ENCODE measurements around the gene CNST. TPM values are rescaled to one million over a fixed set of nuclear protein-coding genes. Genes with fewer than 3 reads are reported as not detected.

The CNST gene
- total RNA-seq, 1 donor from 2014 or later: 35.2 TPM

GRCh38 chr1:246526380-246526779 is 39.9 kb upstream of the CNST start:
- H3K27me3 Mint-ChIP-seq: no peaks in the 10 kb centered on the region
- no peak for TF ChIP-seq CTCF (IDR thresholded peaks at IDR 0.05)
- no peaks in the 10 kb centered on the region for H3K36me3 Mint-ChIP-seq (ENCODE audit: low read depth)
- H3K9me3 Mint-ChIP-seq: peaks cover 10% of the 10 kb centered on the region
- CTCF ChIA-PET: no interaction called here
- ATAC-seq (ENCODE audit: low read depth) (no peak), DNase-seq (no peak)
- POLR2A ChIA-PET: no interaction called here
- H3K27ac Mint-ChIP-seq: no peak overlapping the region
- H3K4me1 Mint-ChIP-seq: peaks cover 6% of the 10 kb centered on the region
- intact Hi-C loops (cut with micrococcal nuclease): no loop called here
- H3K4me3 Mint-ChIP-seq: no peak overlapping the region

DNA sequence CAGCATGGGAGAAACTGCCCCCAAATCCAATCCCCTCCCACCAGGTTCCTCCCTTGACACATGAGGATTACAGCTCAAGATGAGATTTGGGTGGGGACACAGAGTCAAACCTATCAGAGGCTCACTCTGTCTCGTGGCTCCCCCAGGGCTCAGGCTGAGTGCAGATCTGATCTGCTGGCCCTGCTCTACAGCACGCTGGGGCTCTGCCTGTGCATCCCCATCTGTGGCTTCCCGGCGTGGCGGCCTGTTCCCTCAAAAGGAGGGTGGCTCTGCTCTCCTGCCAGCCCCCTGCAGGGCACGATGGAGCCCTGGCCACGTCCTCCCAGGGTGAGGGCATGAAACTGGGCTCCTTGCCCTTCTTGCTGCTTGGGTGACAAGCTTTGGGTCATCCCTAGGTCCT is 39.3 kb upstream of the CNST start:
- POLR2A ChIA-PET: no interaction called here
- DNase-seq: no peak
- TF ChIP-seq CTCF (IDR thresholded peaks at IDR 0.05): no peak
- CTCF ChIA-PET: no interaction called here
- ATAC-seq (ENCODE audit: low read depth): no peak
- H3K27me3 Mint-ChIP-seq: no peaks in the 10 kb centered on the region
- H3K36me3 Mint-ChIP-seq (ENCODE audit: low read depth): no peaks in the 10 kb centered on the region
- H3K4me3 Mint-ChIP-seq: no peak overlapping the region
- H3K4me1 Mint-ChIP-seq: peaks cover 6% of the 10 kb centered on the region
- H3K9me3 Mint-ChIP-seq: peaks cover 11% of the 10 kb centered on the region
- no peak overlapping the region for H3K27ac Mint-ChIP-seq
- intact Hi-C loops (cut with micrococcal nuclease): no loop called here

DNA sequence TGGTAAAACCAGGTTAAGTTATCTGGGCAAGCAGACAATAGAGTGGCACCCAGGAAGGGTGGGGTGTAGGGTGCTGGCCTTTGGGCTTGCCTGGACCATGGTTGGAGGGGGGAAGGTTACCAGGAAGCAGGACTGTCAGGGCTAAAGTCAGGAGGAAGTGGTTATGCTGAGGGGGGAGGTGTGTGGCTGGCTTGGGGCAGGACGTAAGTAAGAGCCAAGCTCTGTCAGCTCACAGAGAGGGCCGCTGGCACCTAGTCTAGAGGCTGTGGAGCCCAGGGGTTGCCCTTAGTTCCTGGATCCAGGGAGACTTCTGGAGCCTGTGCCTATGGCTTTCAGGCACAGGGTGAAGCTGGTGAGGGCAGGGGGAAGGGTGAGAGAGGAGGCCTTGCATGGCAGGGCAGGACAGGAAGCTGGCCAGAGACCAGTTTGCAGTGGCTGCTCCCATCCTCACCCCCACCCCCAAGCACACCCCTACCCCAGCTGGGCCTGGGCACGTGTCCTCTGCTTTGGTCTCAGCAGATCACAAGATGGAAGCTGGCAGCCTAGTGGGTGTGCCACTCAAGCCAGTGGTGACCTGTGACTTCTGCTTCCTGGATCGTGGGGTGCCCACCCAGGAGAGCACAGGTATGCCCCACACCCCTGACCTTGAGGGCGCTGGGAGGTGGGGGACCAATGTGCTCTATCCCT is 38.7 kb upstream of the CNST start:
- ChIA-PET CTCF (no interaction called here), POLR2A (no interaction called here)
- H3K27ac Mint-ChIP-seq: peak overlapping the region; percentile 56
- DNase-seq (no peak), ATAC-seq (ENCODE audit: low read depth) (no peak)
- H3K36me3 Mint-ChIP-seq (ENCODE audit: low read depth): no peaks in the 10 kb centered on the region
- TF ChIP-seq CTCF (IDR thresholded peaks at IDR 0.05): no peak
- H3K4me1 Mint-ChIP-seq: peaks cover 6% of the 10 kb centered on the region
- H3K4me3 Mint-ChIP-seq: no peak overlapping the region
- no peaks in the 10 kb centered on the region for H3K27me3 Mint-ChIP-seq
- H3K9me3 Mint-ChIP-seq: peaks cover 11% of the 10 kb centered on the region
- intact Hi-C loops (cut with micrococcal nuclease): no loop called here

DNA sequence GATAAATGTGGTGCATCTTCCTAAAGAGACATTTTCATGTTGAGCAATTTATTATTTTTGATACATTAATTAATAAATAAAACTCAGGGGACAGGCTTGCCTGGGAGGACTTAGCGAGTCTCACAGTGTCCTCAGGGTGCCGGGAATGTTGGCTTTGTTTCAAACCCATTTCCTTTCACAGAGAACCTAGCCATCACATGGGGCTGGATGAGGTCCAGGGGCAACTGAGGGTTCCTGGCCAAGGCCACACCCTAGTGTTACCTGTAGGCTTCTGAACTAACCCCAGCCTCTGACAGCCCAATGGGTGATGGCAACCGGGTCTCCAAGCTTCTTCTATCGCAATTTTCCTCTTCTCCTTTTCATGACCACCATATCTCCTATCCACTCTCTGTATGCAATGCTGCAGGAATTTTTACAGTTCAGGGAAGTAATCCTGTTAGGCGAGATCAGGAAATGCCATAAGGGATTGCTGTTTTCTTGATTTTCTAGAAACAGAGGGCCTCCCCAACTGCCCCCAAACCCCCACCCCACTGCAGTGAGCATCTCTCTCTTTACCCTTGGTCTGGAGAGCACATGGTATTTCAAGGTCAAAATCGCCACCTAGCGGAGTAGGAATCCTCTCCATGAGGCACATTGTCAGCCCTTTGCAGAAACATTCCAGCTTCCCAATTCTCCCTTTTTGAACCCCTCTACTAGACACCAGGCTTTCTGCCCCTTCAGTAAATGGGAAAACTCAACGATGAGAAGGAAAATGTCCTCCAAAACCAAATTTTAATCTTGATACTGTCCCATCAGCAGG is 37.1 kb upstream of the CNST start:
- intact Hi-C loops (cut with micrococcal nuclease): no loop called here
- Mint-ChIP-seq H3K4me3 (no peak overlapping the region), H3K36me3 (ENCODE audit: low read depth) (no peaks in the 10 kb centered on the region), H3K4me1 (peaks cover 6% of the 10 kb centered on the region), H3K27ac (no peak overlapping the region), H3K27me3 (no peaks in the 10 kb centered on the region), H3K9me3 (peaks cover 11% of the 10 kb centered on the region)
- TF ChIP-seq CTCF (IDR thresholded peaks at IDR 0.05): no peak
- DNase-seq (no peak), ATAC-seq (ENCODE audit: low read depth) (no peak)
- ChIA-PET POLR2A (no interaction called here), CTCF (no interaction called here)

GRCh38 chr1:246530482-246530881 is 35.8 kb upstream of the CNST start:
- intact Hi-C loops (cut with micrococcal nuclease): no loop called here

More at GRCh38 chr1:246530482-246530881, 35.8 kb upstream of the CNST start:
- Mint-ChIP-seq H3K36me3 (ENCODE audit: low read depth) (no peaks in the 10 kb centered on the region), H3K27me3 (no peaks in the 10 kb centered on the region), H3K9me3 (peaks cover 11% of the 10 kb centered on the region), H3K4me3 (no peak overlapping the region), H3K4me1 (peaks cover 6% of the 10 kb centered on the region), H3K27ac (no peak overlapping the region)
- no peak for DNase-seq
- CTCF ChIA-PET: no interaction called here
- no peak for TF ChIP-seq CTCF (IDR thresholded peaks at IDR 0.05)
- POLR2A ChIA-PET: no interaction called here
- no peak for ATAC-seq (ENCODE audit: low read depth)
